Left lung (tissue), 10 donors: Measurements from ENCODE around the gene VMAC. TPM values are rescaled to one million over a fixed set of nuclear protein-coding genes. Genes with fewer than 3 reads are reported as not detected.

Experiments
- ATAC-seq: fragments of 200-7000 bp; cut with Tn5 transposase; one replicate; pipeline ENCODE4 v1.9.1; 2020; ENCODE audit warnings: moderate library complexity
- DNase-seq, 4 donors: peaks; one replicate each; pipeline ENCODE4 v3.0.0-alpha.2; 2013 to 2020
- H3K27ac ChIP-seq, 2 donors: fragments of 200-600 bp; sonication (generic) in 1 of 2; one replicate each; pipeline versions ENCODE4 v1.5.0 to v1.8.0; 2020 to 2021
- H3K27me3 ChIP-seq, 2 donors: fragments of 200-600 bp; sonication (generic) in 1 of 2; one replicate each; pipeline versions ENCODE4 v1.5.0 to v1.8.0; 2020 to 2021
- H3K36me3 ChIP-seq, 2 donors: fragments of 200-600 bp; sonication (generic) in 1 of 2; one replicate each; pipeline versions ENCODE4 v1.5.0 to v1.8.0; 2020 to 2021
- H3K4me1 ChIP-seq, 2 donors: fragments of 200-600 bp; one replicate each; pipeline ENCODE4 v1.8.0; 2021
- H3K4me3 ChIP-seq, 2 donors: fragments of 200-600 bp; sonication (generic) in 1 of 2; one replicate each; pipeline versions ENCODE4 v1.5.0 to v1.8.0; 2020 to 2021; ENCODE audit warnings: mild to moderate bottlenecking in 1 of 2
- H3K9me3 ChIP-seq, 2 donors: fragments of 200-600 bp; sonication (generic) in 1 of 2; one replicate each; pipeline versions ENCODE4 v1.5.0 to v1.8.0; 2020 to 2021
- CTCF ChIP-seq, 2 donors: fragments of 200-600 bp; sonication (generic) in 1 of 2; IDR thresholded peaks; one replicate each; pipeline versions ENCODE4 v1.5.0 to v1.8.0; 2021; ENCODE audit warnings: antibody characterized with exemption in 2 of 2
- intact Hi-C, 2 donors: fragments of 100-400 bp; cut with DNase I; formaldehyde crosslinking; loops; one replicate each; pipeline versions ENCODE4 v1.11.2 to v1.14.2; 2022
- polyA plus RNA-seq, 6 donors: library from polyadenylated mRNA; unstranded; fragments of 120-200 nt; gene quantifications; one replicate each; pipeline ENCODE4 v1.2.1, GENCODE V29; 2013; ENCODE audit not compliant: insufficient read length in 6 of 6
- total RNA-seq, 2 donors: library from RNA; stranded (reverse); fragmentation: NEBNext Ultra II Directional; extraction: Animal tissue kit (Norgen Biotek cat#: 25700); gene quantifications; one replicate each; pipeline ENCODE4 v1.2.1, GENCODE V29; 2021
- donor health status: DM: no; HTN: yes; CAD: no.
- donor health status: DM: no; HTN: no; CAD: no.

Gene VMAC
- total and polyA plus RNA-seq, 8 donors: 5.0 to 10.4 (median 8.5) TPM

GRCh38 chr19:5948752-5949564, 44.3 kb downstream of the VMAC start:
- Histone ChIP-seq H3K9me3 (no peaks in the 10 kb centered on the region), H3K27ac (peak overlapping the region; percentile 71 to 85), H3K4me3 (no peak overlapping the region), H3K36me3 (peaks cover 0 to 14% of the 10 kb centered on the region in 2 donors), H3K27me3 (no peaks in the 10 kb centered on the region), H3K4me1 (peaks cover 47 to 77% of the 10 kb centered on the region in 2 donors)
- ATAC-seq (no peak), DNase-seq (peak in 1 of 4 donors; percentile 2)
- intact Hi-C loops: no loop called here
- TF ChIP-seq CTCF (IDR thresholded peaks at IDR 0.05): no peak

DNA sequence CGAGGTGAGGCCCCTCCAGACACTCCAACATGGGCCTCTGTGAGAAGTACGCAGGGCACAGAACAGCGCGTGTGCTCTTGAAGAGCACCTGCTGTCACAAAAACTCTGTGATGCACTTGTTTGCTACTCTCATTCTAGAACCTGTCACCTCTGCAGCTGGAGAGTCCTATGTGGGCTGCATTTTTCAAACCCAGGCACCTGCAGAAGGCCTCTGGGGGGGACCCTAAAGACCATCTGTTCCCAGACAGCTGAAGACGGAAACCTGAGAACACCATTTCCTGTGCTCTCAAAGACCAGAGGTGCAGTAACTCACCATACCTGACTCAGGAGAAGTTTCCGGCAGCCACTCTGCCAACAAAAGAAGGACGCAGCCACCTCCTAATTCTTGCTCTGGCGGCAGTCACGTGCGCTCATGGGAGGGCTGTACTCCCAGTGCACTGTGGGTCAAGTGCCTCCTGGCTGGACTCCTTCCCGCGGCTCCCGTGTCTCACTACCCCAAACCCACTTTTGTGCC, 45.2 kb downstream of the VMAC start:
- intact Hi-C loops: no loop called here
- no peak for TF ChIP-seq CTCF (IDR thresholded peaks at IDR 0.05)
- H3K4me3 ChIP-seq: no peak overlapping the region
- peak; percentile 59 for ATAC-seq
- peaks cover 56 to 86% of the 10 kb centered on the region in 2 donors for H3K4me1 ChIP-seq
- H3K36me3 ChIP-seq: peaks cover 0 to 14% of the 10 kb centered on the region in 2 donors
- peak overlapping the region in 1 of 2 donors; percentile 85 for H3K27ac ChIP-seq
- no peaks in the 10 kb centered on the region for H3K27me3 ChIP-seq
- H3K9me3 ChIP-seq: no peaks in the 10 kb centered on the region
- DNase-seq: peak in 3 of 4 donors; percentile 58 to 83 (median 82)

- ATAC-seq (no peak), DNase-seq (no peak)
- no peak for TF ChIP-seq CTCF (IDR thresholded peaks at IDR 0.05)
- Histone ChIP-seq H3K27ac (peak overlapping the region in 1 of 2 donors; percentile 41), H3K27me3 (no peaks in the 10 kb centered on the region), H3K4me1 (peaks cover 61 to 95% of the 10 kb centered on the region in 2 donors), H3K36me3 (peaks cover 0 to 14% of the 10 kb centered on the region in 2 donors), H3K9me3 (no peaks in the 10 kb centered on the region), H3K4me3 (no peak overlapping the region)
- intact Hi-C loops: no loop called here
Observed at GRCh38 chr19:5950741-5951140, 46.1 kb downstream of the VMAC start.

- DNase-seq (peak in 2 of 4 donors; percentile 60 to 77), ATAC-seq (peak; percentile 30)
- Histone ChIP-seq H3K4me3 (no peak overlapping the region), H3K4me1 (peaks cover 61 to 98% of the 10 kb centered on the region in 2 donors), H3K36me3 (peaks cover 0 to 14% of the 10 kb centered on the region in 2 donors), H3K9me3 (no peaks in the 10 kb centered on the region), H3K27ac (peak overlapping the region in 1 of 2 donors; percentile 41), H3K27me3 (no peaks in the 10 kb centered on the region)
- TF ChIP-seq CTCF (IDR thresholded peaks at IDR 0.05): no peak
- intact Hi-C loops: no loop called here
Observed at GRCh38 chr19:5951338-5951861, 46.7 kb downstream of the VMAC start.
